Parathyroid adenoma (tissue), 2 donors: ENCODE data around the gene PLPP2.

Experiments used
- H2AFZ ChIP-seq: fragments of 300-600 bp; sonication (generic); one replicate; pipeline ENCODE4 v1.7.0; 2017; ENCODE audit warnings: antibody characterized with exemption, mild to moderate bottlenecking
- H3K27ac ChIP-seq: fragments of 300-600 bp; sonication (generic); one replicate; pipeline ENCODE4 v1.7.0; 2017
- H3K27me3 ChIP-seq: fragments of 300-600 bp; sonication (generic); one replicate; pipeline ENCODE4 v1.7.0; 2017; ENCODE audit warnings: low read length; ENCODE audit not compliant: control insufficient read depth, insufficient read depth
- H3K36me3 ChIP-seq: fragments of 300-600 bp; sonication (generic); one replicate; pipeline ENCODE4 v1.7.0; 2017; ENCODE audit warnings: low read length; ENCODE audit not compliant: control insufficient read depth, insufficient read depth
- H3K4me1 ChIP-seq: fragments of 300-600 bp; sonication (generic); one replicate; pipeline ENCODE4 v1.7.0; 2017; ENCODE audit warnings: control low read depth
- H3K4me2 ChIP-seq: fragments of 300-600 bp; sonication (generic); one replicate; pipeline ENCODE4 v1.7.0; 2017; ENCODE audit warnings: low read length
- H3K4me3 ChIP-seq: fragments of 300-600 bp; sonication (generic); one replicate; pipeline ENCODE4 v1.7.0; 2017; ENCODE audit warnings: low read depth, low read length
- H3K79me2 ChIP-seq: fragments of 300-600 bp; sonication (generic); one replicate; pipeline ENCODE4 v1.7.0; 2017; ENCODE audit warnings: control low read depth
- H3K9ac ChIP-seq: fragments of 300-600 bp; sonication (generic); one replicate; pipeline ENCODE4 v1.7.0; 2017; ENCODE audit warnings: mild to moderate bottlenecking
- H3K9me3 ChIP-seq: fragments of 300-600 bp; sonication (generic); one replicate; pipeline ENCODE4 v1.7.0; 2017; ENCODE audit warnings: low read length; ENCODE audit not compliant: control insufficient read depth
- TF ChIP-seq, protein P1 (sequence below): fragments of 300-600 bp; sonication (generic); IDR thresholded peaks from one replicate; pipeline ENCODE4 v1.7.0; 2017; ENCODE audit warnings: antibody characterized with exemption, mild to moderate bottlenecking
- donor health status: primary hyperparathyroidism.

Gene PLPP2

DNA sequence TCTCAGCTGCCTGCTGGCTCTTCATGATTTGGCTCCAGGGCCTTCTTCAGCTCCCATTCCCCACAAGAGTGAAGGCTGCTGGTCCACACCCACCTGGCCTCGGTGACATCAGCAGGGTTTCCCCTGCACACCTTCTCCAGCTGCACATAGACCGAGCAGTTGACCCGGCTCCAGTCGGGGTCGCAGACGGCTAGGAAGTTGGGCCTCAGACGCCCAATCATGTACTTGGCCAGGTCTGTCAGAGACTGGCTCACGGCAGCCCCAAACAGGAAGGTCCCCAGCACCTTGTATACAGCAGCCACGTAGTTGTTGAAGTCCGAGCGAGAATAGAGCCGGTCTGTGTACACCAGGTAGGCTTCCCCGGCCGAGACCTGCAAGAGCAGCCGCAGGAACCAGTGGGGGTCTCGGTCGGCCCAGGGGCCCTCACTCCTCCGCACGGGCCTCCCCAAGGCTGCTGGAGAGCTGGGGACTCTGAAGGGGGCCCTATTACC is 3.8 kb downstream of the PLPP2 start:
- TF ChIP-seq, protein P1, sequence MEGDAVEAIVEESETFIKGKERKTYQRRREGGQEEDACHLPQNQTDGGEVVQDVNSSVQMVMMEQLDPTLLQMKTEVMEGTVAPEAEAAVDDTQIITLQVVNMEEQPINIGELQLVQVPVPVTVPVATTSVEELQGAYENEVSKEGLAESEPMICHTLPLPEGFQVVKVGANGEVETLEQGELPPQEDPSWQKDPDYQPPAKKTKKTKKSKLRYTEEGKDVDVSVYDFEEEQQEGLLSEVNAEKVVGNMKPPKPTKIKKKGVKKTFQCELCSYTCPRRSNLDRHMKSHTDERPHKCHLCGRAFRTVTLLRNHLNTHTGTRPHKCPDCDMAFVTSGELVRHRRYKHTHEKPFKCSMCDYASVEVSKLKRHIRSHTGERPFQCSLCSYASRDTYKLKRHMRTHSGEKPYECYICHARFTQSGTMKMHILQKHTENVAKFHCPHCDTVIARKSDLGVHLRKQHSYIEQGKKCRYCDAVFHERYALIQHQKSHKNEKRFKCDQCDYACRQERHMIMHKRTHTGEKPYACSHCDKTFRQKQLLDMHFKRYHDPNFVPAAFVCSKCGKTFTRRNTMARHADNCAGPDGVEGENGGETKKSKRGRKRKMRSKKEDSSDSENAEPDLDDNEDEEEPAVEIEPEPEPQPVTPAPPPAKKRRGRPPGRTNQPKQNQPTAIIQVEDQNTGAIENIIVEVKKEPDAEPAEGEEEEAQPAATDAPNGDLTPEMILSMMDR = no peak

DNA sequence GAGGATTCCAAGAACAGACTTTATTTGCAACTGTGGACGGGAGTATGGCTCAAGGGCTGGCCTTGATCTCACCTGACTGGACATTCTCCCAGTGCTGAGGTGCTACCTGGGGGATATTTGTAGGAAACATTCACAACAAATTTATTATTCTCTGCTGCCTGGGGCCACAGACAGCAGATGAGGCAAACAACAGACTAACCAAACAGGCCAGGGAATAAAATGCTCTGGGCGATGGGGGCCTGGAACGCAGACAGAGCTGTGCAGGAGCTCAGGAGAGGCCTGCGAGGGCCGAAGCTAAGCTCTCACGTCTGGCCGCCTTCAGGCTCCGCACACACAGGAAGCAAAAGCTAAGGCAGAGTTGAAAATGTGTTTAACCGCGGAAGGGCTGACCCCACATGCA is 7.8 kb downstream of the PLPP2 start:
- TF ChIP-seq, protein P1 = no peak
- H3K9me3 ChIP-seq = no peaks in the 10 kb centered on the region
- H3K79me2 ChIP-seq = no peaks in the 10 kb centered on the region
- no peak overlapping the region for H3K27ac ChIP-seq
- no peaks in the 10 kb centered on the region for H3K4me1 ChIP-seq
- no peak overlapping the region for H3K4me2 ChIP-seq
- no peak overlapping the region for H3K9ac ChIP-seq
- no peaks in the 10 kb centered on the region for H3K36me3 ChIP-seq
- no peak overlapping the region for H3K4me3 ChIP-seq
- no peak overlapping the region for H2AFZ ChIP-seq
- no peaks in the 10 kb centered on the region for H3K27me3 ChIP-seq

More for the DNA sequence above, 3.8 kb downstream of the PLPP2 start:
- Histone ChIP-seq H3K4me3 (no peak overlapping the region), H3K9me3 (no peaks in the 10 kb centered on the region), H3K27me3 (no peaks in the 10 kb centered on the region), H3K9ac (no peak overlapping the region), H2AFZ (no peak overlapping the region), H3K79me2 (no peaks in the 10 kb centered on the region), H3K4me1 (no peaks in the 10 kb centered on the region), H3K4me2 (no peak overlapping the region), H3K36me3 (no peaks in the 10 kb centered on the region), H3K27ac (no peak overlapping the region)

DNA sequence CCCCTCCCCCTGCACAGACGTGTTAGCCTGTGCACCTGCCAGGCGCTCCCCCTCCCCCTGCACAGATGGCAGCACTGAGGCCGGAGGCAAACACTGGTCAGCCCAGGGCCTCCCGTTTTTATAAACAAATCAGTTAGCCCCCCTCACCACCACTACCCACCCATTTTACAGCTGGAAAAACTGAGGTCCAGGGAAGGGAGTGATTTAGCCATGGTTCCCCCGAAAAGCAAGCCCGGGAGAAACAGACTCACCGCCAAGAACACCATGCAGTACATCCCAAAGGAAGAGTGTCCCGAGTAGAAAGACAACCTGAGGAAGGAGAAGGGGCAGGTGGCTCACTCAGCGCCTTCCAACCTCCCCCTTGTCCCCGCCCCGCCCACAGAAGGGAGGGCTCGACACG is 8.7 kb downstream of the PLPP2 start:
- H3K9me3 ChIP-seq = no peaks in the 10 kb centered on the region

DNA sequence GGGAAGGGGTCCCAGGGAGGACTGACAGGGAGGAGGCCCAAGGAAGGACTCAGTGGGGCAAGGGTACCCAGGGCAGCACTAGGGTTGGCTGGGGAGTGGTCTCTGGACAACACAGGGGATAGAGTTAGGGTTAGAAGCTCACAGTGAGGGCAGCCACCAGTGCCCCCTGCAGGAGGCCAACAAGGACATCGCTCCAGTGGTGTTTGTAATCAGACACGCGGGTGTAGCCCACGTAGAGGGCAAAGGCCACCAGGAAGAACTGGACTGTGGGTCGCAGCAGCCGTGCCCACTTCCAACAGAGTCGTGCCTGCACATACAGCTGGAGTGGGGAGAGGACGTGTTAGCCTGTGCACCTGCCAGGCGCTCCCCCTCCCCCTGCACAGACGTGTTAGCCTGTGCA is 9.2 kb downstream of the PLPP2 start:
- Histone ChIP-seq H2AFZ (no peak overlapping the region), H3K36me3 (no peaks in the 10 kb centered on the region), H3K4me2 (no peak overlapping the region), H3K9me3 (no peaks in the 10 kb centered on the region), H3K9ac (no peak overlapping the region), H3K4me3 (no peak overlapping the region), H3K27me3 (no peaks in the 10 kb centered on the region), H3K4me1 (no peaks in the 10 kb centered on the region), H3K27ac (no peak overlapping the region), H3K79me2 (no peaks in the 10 kb centered on the region)
- TF ChIP-seq, protein P1 = no peak

More for the DNA sequence above, 8.7 kb downstream of the PLPP2 start:
- TF ChIP-seq, protein P1 = no peak
- no peak overlapping the region for H3K9ac ChIP-seq
- H3K27me3 ChIP-seq = no peaks in the 10 kb centered on the region
- H3K4me3 ChIP-seq = no peak overlapping the region
- no peak overlapping the region for H3K4me2 ChIP-seq
- no peaks in the 10 kb centered on the region for H3K79me2 ChIP-seq
- H3K36me3 ChIP-seq = no peaks in the 10 kb centered on the region
- H3K4me1 ChIP-seq = no peaks in the 10 kb centered on the region
- H3K27ac ChIP-seq = no peak overlapping the region
- no peak overlapping the region for H2AFZ ChIP-seq

DNA sequence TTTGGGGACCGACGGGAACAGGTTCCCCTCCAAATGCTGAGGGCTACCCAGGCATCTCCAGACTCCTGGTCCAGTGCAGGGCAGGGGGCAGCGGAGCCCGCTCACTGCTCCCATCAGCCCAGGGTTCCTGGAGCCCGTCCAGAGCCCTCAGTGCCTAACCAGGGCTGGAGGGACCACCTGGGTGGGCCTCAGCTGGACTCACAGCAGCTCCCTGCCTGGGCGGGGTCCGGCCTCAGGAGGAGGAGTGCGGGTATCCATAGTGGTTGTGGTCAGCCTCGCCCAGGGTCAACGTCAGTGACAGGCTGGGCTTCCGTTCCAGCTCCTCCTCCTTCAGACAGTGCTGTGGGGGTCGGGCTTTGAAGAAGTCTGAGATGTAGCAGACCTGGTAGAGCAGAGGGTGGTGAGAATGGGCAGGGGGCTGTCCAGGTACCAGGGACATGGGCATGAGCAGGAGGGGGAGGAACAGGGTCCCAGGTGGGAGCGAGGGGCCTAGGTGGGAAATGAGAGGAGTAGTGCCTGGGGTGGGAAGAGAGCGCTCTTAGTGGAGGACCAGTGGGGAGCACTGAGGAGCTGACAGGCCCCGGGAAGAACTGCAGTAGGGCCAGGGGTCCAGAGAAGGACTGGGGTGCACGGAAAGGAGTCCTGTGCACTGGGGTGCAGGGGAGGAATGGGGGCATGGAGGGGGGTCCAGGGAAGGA is 9.9 kb downstream of the PLPP2 start:
- no peaks in the 10 kb centered on the region for H3K9me3 ChIP-seq
- no peak overlapping the region for H3K27ac ChIP-seq
- H3K4me1 ChIP-seq = no peaks in the 10 kb centered on the region
- TF ChIP-seq, protein P1 = no peak
- H2AFZ ChIP-seq = no peak overlapping the region
- no peaks in the 10 kb centered on the region for H3K27me3 ChIP-seq
- no peaks in the 10 kb centered on the region for H3K36me3 ChIP-seq
- no peaks in the 10 kb centered on the region for H3K79me2 ChIP-seq
- H3K9ac ChIP-seq = no peak overlapping the region
- no peak overlapping the region for H3K4me2 ChIP-seq
- no peak overlapping the region for H3K4me3 ChIP-seq
